Activated T-helper 17 cell treated with anti-CD3 and anti-CD28 coated beads, Interleukin-2, amount 50 U/mL, for 72 hours (primary cell): ENCODE data around the gene TNC. TPM values are rescaled to one million over a fixed set of nuclear protein-coding genes. Genes with fewer than 3 reads are reported as not detected.

Source experiments
- ATAC-seq: fragments of 150-1000 bp; cut with Tn5 transposase; replicated peaks from 2 replicates; pipeline ENCODE4 v1.10.0; 2021; ENCODE audit warnings: mild to moderate bottlenecking, moderate library complexity
- H3K27ac Mint-ChIP-seq: one replicate; pipeline ENCODE4 v1.8.0; 2022; ENCODE audit warnings: mixed read lengths
- H3K27me3 Mint-ChIP-seq: one replicate; pipeline ENCODE4 v1.8.0; 2022; ENCODE audit warnings: mixed read lengths
- H3K36me3 Mint-ChIP-seq: one replicate; pipeline ENCODE4 v1.8.0; 2022; ENCODE audit warnings: low read depth, mild to moderate bottlenecking, mixed read lengths
- H3K4me1 Mint-ChIP-seq: one replicate; pipeline ENCODE4 v1.8.0; 2022; ENCODE audit warnings: mixed read lengths
- H3K4me3 Mint-ChIP-seq: one replicate; pipeline ENCODE4 v1.8.0; 2022; ENCODE audit warnings: mild to moderate bottlenecking, mixed read lengths
- H3K9me3 Mint-ChIP-seq: one replicate; pipeline ENCODE4 v1.8.0; 2022; ENCODE audit warnings: mixed read lengths
- total RNA-seq, 2 donors: library from RNA; stranded (reverse); gene quantifications; one replicate each; pipeline ENCODE4 v1.2.3, GENCODE V29; 2022

The TNC gene
- total RNA-seq, 2 donors from 2014 or later = not detected

DNA sequence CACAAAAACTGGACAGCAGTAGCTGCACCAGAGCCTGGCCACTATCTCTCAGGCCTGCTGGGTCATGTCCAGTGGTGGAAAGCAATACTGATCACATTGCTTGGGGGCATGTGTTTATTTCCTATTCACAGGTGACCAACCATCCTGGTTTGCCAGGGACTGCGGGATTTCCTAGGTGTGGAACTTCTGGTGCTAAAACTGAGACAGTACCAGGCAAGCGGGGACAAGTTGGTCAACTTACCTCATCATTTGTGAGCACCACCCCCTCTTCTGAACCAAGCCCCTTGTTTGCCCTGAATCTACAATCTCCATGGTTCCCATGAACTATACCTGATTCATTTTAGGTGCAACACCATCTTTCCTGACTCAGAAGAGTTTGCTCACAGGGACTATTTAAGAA is 81.3 kb downstream of the TNC start:
- Mint-ChIP-seq H3K4me3 (peak overlapping the region; percentile 63), H3K4me1 (peaks cover 16% of the 10 kb centered on the region), H3K27me3 (peaks cover 7% of the 10 kb centered on the region), H3K9me3 (no peaks in the 10 kb centered on the region), H3K27ac (peak overlapping the region; percentile 86), H3K36me3 (no peaks in the 10 kb centered on the region)
- ATAC-seq = peak; percentile 46

DNA sequence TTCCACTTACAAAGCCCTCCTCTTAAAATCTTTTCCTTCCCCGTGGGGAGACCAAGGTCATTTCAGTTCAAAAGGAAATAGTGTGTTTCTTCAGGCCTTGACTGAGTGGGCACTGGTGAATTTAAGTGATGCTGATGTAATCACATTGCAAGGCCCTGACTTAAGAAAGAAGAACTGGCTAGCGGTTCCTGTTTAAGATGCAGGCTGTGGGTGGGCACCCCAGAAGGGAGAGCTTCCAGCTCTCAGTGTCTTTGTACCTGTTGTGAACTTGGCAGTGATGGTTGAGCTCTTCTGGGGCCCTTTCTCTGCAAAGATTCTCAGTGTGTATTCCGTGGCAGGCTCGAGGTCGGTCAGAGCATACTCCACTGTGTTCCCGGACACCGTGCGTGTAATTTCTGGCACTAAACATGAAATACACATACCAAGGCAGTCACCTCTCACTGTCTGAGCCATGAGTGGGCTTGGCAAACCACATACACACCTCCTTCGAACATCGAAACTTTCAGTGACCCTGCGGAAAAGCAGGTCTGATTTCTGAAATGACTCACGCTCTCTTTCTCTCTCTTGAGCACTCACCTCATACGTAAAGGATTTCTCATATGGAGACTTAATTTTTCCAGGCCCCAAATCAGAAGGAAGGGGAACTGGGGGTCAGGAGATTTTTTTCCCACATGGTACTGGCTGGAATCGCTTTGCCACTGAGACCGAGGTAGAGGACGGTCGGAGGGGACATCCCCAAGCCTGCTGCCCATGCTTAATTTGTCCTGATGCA is 81.9 kb downstream of the TNC start:
- peak overlapping the region; percentile 86 for H3K27ac Mint-ChIP-seq
- H3K9me3 Mint-ChIP-seq = no peaks in the 10 kb centered on the region
- H3K4me1 Mint-ChIP-seq = peaks cover 16% of the 10 kb centered on the region
- peak; percentile 94 for ATAC-seq
- no peaks in the 10 kb centered on the region for H3K36me3 Mint-ChIP-seq
- H3K27me3 Mint-ChIP-seq = peaks cover 7% of the 10 kb centered on the region
- peak overlapping the region; percentile 63 for H3K4me3 Mint-ChIP-seq

DNA sequence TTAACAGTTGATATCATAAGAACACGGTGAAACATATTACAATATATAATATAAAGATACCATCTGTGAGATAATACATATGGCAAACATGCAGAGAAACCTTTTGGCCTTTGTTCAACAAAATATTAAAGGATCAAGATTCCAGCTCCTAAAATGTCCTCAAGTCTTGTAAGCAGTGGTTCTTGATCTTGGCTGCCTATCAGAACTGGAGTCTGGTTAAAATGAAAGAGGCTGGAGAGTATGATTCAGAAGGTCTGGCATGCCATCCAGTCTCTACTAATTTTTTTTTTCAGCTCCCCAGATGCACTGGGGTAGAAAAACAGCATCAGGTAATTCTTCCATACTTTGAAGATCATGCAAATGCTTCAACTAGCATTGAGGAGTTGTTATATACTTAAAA is 83.2 kb downstream of the TNC start:
- Mint-ChIP-seq H3K4me3 (peak overlapping the region; percentile 63), H3K36me3 (no peaks in the 10 kb centered on the region), H3K4me1 (peaks cover 16% of the 10 kb centered on the region), H3K27me3 (peaks cover 7% of the 10 kb centered on the region), H3K9me3 (no peaks in the 10 kb centered on the region), H3K27ac (peak overlapping the region; percentile 86)
- no peak for ATAC-seq

DNA sequence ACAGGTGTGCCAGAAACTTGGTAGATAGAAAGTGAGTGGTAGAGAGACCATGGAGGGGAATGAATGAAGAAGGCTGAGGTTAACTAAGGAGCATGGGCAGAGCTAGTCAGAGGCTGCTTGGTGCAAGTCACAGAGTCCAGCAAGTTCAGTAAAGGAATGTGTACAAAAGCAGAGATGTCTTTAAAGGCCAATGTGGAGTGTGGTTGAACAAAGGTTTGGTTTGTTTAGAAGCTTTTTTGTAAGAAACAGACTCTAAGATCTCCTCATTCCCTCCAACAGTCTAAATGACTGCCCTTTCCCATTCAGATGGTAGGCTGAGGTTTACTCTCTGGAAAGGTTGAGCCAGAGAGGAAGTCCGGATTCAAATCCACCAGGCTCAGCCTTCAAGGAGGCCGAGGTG is 84.2 kb downstream of the TNC start:
- peak overlapping the region; percentile 14 for H3K27ac Mint-ChIP-seq
- no peaks in the 10 kb centered on the region for H3K9me3 Mint-ChIP-seq
- H3K27me3 Mint-ChIP-seq = peaks cover 4% of the 10 kb centered on the region
- peaks cover 16% of the 10 kb centered on the region for H3K4me1 Mint-ChIP-seq
- no peak for ATAC-seq
- H3K36me3 Mint-ChIP-seq = no peaks in the 10 kb centered on the region
- no peak overlapping the region for H3K4me3 Mint-ChIP-seq

DNA sequence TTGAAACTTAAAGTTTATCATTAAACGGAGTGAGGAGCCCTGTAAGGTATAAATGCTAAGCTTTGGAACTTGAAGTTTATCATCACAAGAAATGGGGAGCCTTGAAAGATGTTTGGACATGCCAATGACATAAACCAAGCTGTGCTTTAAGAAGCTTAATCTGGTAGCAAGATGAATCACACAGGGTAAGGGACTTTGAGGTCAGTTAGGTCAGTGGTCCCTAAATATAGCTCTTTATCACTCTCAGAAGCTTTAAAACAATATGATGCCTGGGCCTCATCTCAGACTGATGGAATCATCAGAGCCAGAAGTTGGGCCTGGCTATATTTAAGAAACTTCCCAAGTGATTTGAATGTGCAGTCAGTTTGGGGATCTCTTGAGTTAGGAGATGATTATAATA is 85.7 kb downstream of the TNC start:
- no peak for ATAC-seq
- no peak overlapping the region for H3K4me3 Mint-ChIP-seq
- no peaks in the 10 kb centered on the region for H3K36me3 Mint-ChIP-seq
- H3K27ac Mint-ChIP-seq = no peak overlapping the region
- no peaks in the 10 kb centered on the region for H3K9me3 Mint-ChIP-seq
- H3K27me3 Mint-ChIP-seq = peaks cover 4% of the 10 kb centered on the region
- peaks cover 16% of the 10 kb centered on the region for H3K4me1 Mint-ChIP-seq

DNA sequence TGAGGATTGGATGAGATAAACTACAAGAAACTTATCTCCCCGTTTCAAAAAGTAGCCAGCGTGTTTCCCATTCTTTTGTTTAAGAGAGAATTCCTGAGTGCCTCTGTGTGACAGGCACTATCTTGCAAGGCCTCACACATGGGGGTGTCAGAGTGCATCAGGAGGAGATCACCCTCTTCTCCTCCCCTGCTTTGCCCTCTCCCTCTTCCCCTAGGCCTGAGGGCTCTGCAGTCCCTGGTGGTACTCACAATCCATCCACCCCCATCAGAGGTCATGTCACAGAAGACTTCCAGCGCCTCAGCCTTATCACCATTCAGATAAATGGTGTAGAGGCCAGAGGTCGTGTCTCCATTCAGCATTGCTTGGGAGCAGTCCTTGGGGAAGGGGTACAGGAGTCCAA is 88.0 kb downstream of the TNC start:
- no peaks in the 10 kb centered on the region for H3K36me3 Mint-ChIP-seq
- no peak overlapping the region for H3K27ac Mint-ChIP-seq
- no peak for ATAC-seq
- no peaks in the 10 kb centered on the region for H3K4me1 Mint-ChIP-seq
- no peaks in the 10 kb centered on the region for H3K9me3 Mint-ChIP-seq
- peaks cover 9% of the 10 kb centered on the region for H3K27me3 Mint-ChIP-seq
- no peak overlapping the region for H3K4me3 Mint-ChIP-seq

DNA sequence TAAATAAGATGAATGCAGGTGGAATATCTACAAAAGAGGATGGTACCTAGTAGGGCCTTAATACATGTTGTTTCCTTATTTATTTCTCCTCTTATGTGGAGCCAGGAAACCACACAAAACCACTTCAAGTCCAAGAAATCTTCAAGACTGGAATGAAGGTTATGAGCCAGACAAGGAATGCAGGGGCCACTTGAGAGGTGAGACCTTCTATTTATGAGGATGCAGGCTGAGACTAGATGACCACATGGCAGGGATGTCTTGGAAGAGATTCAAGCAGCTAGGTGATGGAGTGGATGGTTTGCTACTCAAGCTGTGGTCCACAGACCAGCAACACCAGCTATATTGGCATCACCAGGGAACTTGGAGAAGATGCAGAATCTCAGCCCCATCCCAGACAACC is 92.2 kb downstream of the TNC start:
- H3K36me3 Mint-ChIP-seq = no peaks in the 10 kb centered on the region
- H3K4me1 Mint-ChIP-seq = no peaks in the 10 kb centered on the region
- peaks cover 5% of the 10 kb centered on the region for H3K27me3 Mint-ChIP-seq

DNA sequence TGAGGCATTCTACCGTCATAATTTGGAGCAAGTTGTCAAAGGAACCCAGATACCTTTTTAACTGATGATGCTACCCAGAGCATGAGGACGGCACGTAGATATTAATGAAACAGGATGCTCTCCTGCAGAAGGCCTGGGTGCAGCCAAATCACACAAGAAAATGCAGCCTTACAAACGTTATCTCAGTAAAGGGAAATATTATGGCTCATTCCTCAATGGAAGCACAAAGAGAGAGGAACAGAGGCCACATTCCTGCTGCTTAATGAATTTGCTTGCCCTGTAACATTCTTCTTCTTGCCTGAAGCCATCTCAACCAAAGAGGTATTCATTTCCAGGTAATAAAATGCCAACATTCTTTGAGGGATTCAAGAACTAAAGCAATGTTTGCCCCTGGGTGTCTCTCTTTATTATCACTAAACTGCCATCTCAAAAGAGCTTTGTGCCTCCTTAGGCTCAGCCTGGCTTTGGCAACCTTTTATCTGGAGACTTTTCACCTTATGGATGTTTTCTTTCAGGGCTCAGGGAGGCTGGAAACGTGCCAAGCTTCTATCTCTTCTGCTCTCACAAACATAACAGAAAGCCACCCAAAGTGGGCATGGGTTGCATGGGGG is 92.9 kb downstream of the TNC start:
- no peaks in the 10 kb centered on the region for H3K9me3 Mint-ChIP-seq
- peaks cover 5% of the 10 kb centered on the region for H3K27me3 Mint-ChIP-seq
- no peak overlapping the region for H3K27ac Mint-ChIP-seq
- no peaks in the 10 kb centered on the region for H3K36me3 Mint-ChIP-seq
- no peak for ATAC-seq
- H3K4me1 Mint-ChIP-seq = no peaks in the 10 kb centered on the region
- no peak overlapping the region for H3K4me3 Mint-ChIP-seq

More for the DNA sequence above, 92.2 kb downstream of the TNC start:
- Mint-ChIP-seq H3K4me3 (no peak overlapping the region), H3K9me3 (no peaks in the 10 kb centered on the region), H3K27ac (no peak overlapping the region)
- no peak for ATAC-seq

DNA sequence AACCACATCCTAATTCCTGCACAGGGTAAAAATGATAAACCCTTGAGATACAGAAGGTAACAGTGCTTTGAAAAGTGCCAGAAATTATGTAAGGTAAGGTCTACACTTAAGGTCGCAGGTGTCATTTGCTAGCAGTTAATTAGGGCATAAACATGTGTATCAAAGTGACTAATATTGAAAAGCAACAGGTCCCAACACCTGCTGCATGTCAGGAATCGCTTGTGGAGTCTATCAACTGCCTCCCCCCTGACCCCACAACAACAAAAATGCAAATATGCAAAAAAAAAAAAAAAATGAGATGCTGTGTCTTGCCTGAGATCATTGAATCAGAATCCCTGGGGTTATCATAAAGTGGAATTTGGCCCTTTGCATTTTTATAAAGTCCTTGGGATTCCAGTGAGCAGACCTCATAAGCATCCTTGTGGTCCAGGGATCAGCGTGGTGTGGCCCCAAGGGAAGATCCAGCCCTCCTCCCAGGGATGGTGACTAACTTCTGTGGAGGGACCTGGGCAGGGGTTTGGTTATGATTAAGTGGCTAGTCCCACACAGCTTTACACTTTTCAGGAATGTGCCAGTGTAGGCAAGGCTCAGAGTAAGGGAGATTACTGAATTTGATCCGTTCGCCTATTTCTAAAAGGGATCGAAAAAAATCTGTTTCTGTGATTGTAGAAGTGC is 95.1 kb downstream of the TNC start:
- Mint-ChIP-seq H3K4me1 (no peaks in the 10 kb centered on the region), H3K27ac (no peak overlapping the region), H3K9me3 (no peaks in the 10 kb centered on the region), H3K4me3 (no peak overlapping the region), H3K36me3 (no peaks in the 10 kb centered on the region), H3K27me3 (peaks cover 5% of the 10 kb centered on the region)
- no peak for ATAC-seq

DNA sequence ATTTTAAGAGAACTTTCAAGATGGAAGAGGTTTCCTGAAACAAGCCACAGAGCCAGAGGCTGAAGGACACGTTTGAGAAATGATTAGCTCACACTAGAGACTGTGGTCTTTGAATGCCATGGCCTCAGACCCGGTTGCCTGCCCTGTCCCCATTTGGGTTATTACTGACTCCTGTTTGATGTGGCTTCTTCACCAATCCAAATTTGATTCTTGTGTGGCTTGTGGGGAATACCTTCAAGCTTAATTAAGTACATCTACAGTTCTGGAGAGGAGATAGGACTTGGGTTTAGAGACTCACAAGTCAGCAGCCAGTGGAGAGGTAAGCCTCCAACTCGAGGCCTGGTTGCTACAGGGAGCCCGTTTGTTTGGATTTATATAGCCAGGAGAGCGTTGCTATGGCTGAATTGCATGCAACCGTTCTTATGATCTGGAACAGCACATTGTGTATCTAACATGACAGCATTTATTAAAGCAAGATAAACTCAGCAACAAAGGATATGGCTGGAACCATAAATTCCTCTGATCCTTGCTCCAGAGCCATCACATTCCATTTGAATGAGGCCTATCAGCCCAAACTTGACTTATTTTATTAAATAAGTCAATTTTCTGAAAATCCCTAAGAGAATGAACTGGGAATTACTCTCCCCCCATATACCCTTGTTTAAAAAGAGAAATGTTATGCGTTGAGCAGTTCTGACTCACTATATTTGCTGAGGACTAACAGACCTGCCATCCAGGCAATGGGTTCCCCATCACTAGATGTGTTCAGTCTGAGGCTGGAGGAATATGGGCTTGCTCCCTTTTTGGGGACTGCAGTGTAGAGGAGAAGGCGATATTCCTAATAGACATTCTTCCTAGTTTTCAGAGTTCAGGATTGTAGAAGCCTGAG is 99.2 kb downstream of the TNC start:
- no peak overlapping the region for H3K27ac Mint-ChIP-seq
- no peaks in the 10 kb centered on the region for H3K9me3 Mint-ChIP-seq
- H3K4me3 Mint-ChIP-seq = no peak overlapping the region
- H3K27me3 Mint-ChIP-seq = peaks cover 3% of the 10 kb centered on the region
- H3K4me1 Mint-ChIP-seq = peaks cover 5% of the 10 kb centered on the region
- H3K36me3 Mint-ChIP-seq = no peaks in the 10 kb centered on the region
- peak; percentile 48 for ATAC-seq

DNA sequence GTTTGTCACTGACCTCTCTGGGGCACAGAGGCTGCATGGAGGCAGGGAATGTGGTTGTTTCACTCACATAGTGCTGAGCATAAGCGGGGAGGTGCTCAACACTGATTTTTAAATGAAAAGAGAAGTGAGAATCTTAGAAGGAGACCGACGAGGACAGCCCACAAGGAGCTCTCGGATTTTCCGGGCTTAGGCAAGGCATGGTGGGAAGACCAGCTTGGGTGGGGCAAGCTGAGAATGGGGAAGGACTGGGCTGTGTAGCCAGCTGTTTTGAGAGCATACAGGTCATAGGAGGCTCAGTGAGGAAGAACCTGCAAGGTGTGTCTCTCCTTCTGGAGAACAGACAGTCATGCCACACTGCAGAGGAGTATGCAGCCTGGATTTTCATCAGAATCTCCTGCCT is 101.6 kb downstream of the TNC start:
- Mint-ChIP-seq H3K9me3 (no peaks in the 10 kb centered on the region), H3K27ac (no peak overlapping the region), H3K36me3 (no peaks in the 10 kb centered on the region), H3K4me1 (peaks cover 16% of the 10 kb centered on the region), H3K4me3 (no peak overlapping the region), H3K27me3 (peaks cover 4% of the 10 kb centered on the region)
- ATAC-seq = no peak

DNA sequence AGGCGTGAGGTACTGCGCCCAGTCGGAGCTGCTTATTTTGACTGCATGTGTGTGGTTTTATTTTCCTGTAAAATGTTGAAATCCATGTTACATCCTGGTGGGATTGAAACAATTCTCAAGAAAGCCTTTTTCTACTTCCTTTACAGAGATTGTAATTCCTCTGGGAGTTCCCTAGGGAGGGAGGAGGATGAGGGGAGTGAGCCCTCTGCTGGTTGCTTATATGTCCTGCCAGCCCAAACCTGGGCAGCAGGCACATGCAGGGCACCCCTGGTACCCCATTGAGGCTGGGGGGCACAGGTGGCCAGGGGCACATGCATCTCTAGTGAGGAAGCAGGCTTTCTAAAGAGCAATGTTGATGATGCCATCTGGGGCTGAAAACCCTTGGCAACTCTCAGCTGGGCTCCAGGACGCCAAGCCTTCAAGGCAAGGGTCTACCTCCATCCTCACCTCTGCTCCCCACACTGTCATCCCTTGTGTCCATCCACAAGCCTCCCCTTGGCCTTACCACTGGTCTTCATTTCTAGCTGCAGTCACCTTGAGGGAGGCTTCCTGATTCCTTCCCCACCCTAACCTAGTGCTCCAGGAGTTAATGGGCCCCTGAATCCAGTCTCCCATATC is 102.8 kb downstream of the TNC start:
- H3K27me3 Mint-ChIP-seq = peaks cover 7% of the 10 kb centered on the region
- H3K4me3 Mint-ChIP-seq = no peak overlapping the region
- no peak overlapping the region for H3K27ac Mint-ChIP-seq
- no peaks in the 10 kb centered on the region for H3K9me3 Mint-ChIP-seq
- ATAC-seq = no peak
- H3K4me1 Mint-ChIP-seq = peaks cover 24% of the 10 kb centered on the region
- no peaks in the 10 kb centered on the region for H3K36me3 Mint-ChIP-seq

DNA sequence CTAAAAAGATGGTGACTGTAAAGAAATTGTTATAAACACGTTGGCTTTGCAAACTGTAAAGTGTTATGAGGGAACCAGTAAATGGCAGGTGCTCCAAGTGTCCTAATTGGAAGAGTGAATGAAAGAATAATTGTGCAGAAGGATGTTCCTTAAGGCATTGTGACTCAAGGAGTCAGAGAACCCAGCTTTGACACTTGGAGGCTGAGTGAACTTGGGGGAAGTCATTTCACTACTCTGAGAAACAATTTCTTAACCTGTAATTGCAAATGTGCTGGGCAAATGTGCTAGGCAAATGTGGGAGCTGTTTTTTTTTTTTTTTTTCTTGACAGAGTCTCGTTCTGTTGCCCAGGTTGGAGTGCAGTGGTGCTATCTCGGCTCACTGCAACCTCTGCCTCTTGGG is 103.5 kb downstream of the TNC start:
- H3K4me3 Mint-ChIP-seq = peak overlapping the region; percentile 8
- peaks cover 29% of the 10 kb centered on the region for H3K4me1 Mint-ChIP-seq
- H3K27ac Mint-ChIP-seq = peak overlapping the region; percentile 53
- no peaks in the 10 kb centered on the region for H3K9me3 Mint-ChIP-seq
- H3K36me3 Mint-ChIP-seq = no peaks in the 10 kb centered on the region
- ATAC-seq = no peak
- peaks cover 7% of the 10 kb centered on the region for H3K27me3 Mint-ChIP-seq

DNA sequence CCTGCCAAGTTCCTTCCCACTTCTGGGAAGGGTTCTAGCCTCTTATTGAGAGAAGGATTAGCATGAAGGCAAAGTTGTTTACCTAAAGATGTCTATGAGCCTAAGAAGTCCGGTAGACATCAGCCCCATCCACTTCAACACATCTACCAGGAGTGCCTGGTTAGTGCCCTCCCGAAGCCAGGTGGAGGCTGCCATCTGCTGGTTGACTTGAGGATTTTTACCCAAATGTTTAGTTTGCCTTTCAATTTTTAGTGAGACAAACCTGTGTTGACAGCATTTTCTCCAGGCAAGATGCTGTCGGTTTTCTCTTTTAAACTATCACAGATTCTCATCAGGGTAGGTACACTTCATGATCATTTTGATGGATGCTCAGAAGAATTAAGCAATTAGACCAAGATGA is 104.0 kb downstream of the TNC start:
- peak overlapping the region; percentile 53 for H3K27ac Mint-ChIP-seq
- no peaks in the 10 kb centered on the region for H3K9me3 Mint-ChIP-seq
- H3K36me3 Mint-ChIP-seq = no peaks in the 10 kb centered on the region
- peaks cover 33% of the 10 kb centered on the region for H3K4me1 Mint-ChIP-seq
- peaks cover 7% of the 10 kb centered on the region for H3K27me3 Mint-ChIP-seq
- peak overlapping the region; percentile 8 for H3K4me3 Mint-ChIP-seq
- peak; percentile 84 for ATAC-seq
